Measurements from ENCODE around the gene RPL12. TPM values are rescaled to one million over a fixed set of nuclear protein-coding genes. Genes with fewer than 3 reads are reported as not detected.

The RPL12 gene
- polyA plus RNA-seq, 6 donors from 2014 or later, result 1,582 to 1,976 (median 1,881) TPM

GRCh38 chr9:127402401-127403090 lies 48.7 kb downstream of the RPL12 start:
- DNase-seq (no peak), ATAC-seq (ENCODE audit: low read depth in 2 of 2) (no peak)
- Mint-ChIP-seq H3K4me1 (peaks cover 7 to 10% (median 8%) of the 10 kb centered on the region in 3 donors), H3K4me3 (no peak overlapping the region), H3K27ac (no peak overlapping the region), H3K9me3 (no peaks in the 10 kb centered on the region), H3K36me3 (no peaks in the 10 kb centered on the region), H3K27me3 (peaks cover 0 to 10% (median 0%) of the 10 kb centered on the region in 3 donors)

- Mint-ChIP-seq H3K36me3 (no peaks in the 10 kb centered on the region), H3K27ac (no peak overlapping the region), H3K9me3 (no peaks in the 10 kb centered on the region), H3K27me3 (peaks cover 0 to 10% (median 5%) of the 10 kb centered on the region in 3 donors), H3K4me3 (peak overlapping the region in 3 of 8 donors; percentile 34 to 75 (median 61)), H3K4me1 (peaks cover 11 to 21% (median 15%) of the 10 kb centered on the region in 3 donors)
- ATAC-seq (ENCODE audit: low read depth in 2 of 2) (no peak), DNase-seq (no peak)
These were observed 51.4 kb downstream of the RPL12 start for GRCh38 chr9:127399736-127400269.

GRCh38 chr9:127398715-127399400 lies 52.3 kb downstream of the RPL12 start:
- no peaks in the 10 kb centered on the region for H3K9me3 Mint-ChIP-seq
- no peaks in the 10 kb centered on the region for H3K36me3 Mint-ChIP-seq
- DNase-seq (no peak), ATAC-seq (ENCODE audit: low read depth in 2 of 2) (no peak)
- H3K27ac Mint-ChIP-seq, result peak overlapping the region in 4 of 6 donors; percentile 47 to 75 (median 64)
- H3K4me1 Mint-ChIP-seq, result peaks cover 11 to 21% (median 15%) of the 10 kb centered on the region in 3 donors
- H3K4me3 Mint-ChIP-seq, result peak overlapping the region; percentile 52 to 89 (median 79)
- peaks cover 0 to 10% (median 9%) of the 10 kb centered on the region in 3 donors for H3K27me3 Mint-ChIP-seq

GRCh38 chr9:127398275-127398647 lies 52.9 kb downstream of the RPL12 start:
- H3K4me1 Mint-ChIP-seq, result peaks cover 11 to 21% (median 15%) of the 10 kb centered on the region in 3 donors
- no peaks in the 10 kb centered on the region for H3K9me3 Mint-ChIP-seq
- H3K4me3 Mint-ChIP-seq, result peak overlapping the region; percentile 75 to 93 (median 84)
- no peak for DNase-seq
- ATAC-seq (ENCODE audit: low read depth in 2 of 2), result no peak
- H3K27me3 Mint-ChIP-seq, result peaks cover 0 to 10% (median 10%) of the 10 kb centered on the region in 3 donors
- no peaks in the 10 kb centered on the region for H3K36me3 Mint-ChIP-seq
- H3K27ac Mint-ChIP-seq, result peak overlapping the region in 4 of 6 donors; percentile 29 to 95 (median 58)

Other genes with a start within 250 kb of the RPL12 start
- 1 to 10 TPM in 2 of 6 donors, under 1 TPM in 2, not detected in 2; 0.71 to 3.1 (median 1.1) TPM for gene GARNL3, start 186.6 kb downstream of the RPL12 start, polyA plus RNA-seq (ENCODE audit: low read depth in 6 of 6)
- gene SLC2A8, start 54.2 kb downstream of the RPL12 start, polyA plus RNA-seq (ENCODE audit: low read depth in 6 of 6), result 10 to 100 TPM in 1 of 6 donors, 1 to 10 TPM in 5; 6.0 to 14.3 (median 8.5) TPM
- gene ZNF79, start 27.0 kb downstream of the RPL12 start, polyA plus RNA-seq (ENCODE audit: low read depth in 6 of 6), result 1 to 10 TPM in 5 of 6 donors, not detected in 1; 5.8 to 8.8 (median 6.2) TPM
- 1 to 10 TPM; 4.9 to 9.2 (median 7.0) TPM for gene LRSAM1, start 104 bp upstream of the RPL12 start, polyA plus RNA-seq (ENCODE audit: low read depth in 6 of 6)
- under 1 TPM in 1 of 6 donors, not detected in 5; 0.31 TPM for gene STXBP1, start 160.9 kb upstream of the RPL12 start, polyA plus RNA-seq (ENCODE audit: low read depth in 6 of 6)

All from naive B cell (primary cell).